GM19463 (cell line): ENCODE data around the gene MYO9A.

Experiments used
- ATAC-seq: cut with Tn5 transposase; IDR thresholded peaks from one replicate; pipeline ENCODE4 v1.9.1; 2021; ENCODE audit warnings: mild to moderate bottlenecking, moderate library complexity; ENCODE audit not compliant: unreplicated experiment

Gene MYO9A

DNA sequence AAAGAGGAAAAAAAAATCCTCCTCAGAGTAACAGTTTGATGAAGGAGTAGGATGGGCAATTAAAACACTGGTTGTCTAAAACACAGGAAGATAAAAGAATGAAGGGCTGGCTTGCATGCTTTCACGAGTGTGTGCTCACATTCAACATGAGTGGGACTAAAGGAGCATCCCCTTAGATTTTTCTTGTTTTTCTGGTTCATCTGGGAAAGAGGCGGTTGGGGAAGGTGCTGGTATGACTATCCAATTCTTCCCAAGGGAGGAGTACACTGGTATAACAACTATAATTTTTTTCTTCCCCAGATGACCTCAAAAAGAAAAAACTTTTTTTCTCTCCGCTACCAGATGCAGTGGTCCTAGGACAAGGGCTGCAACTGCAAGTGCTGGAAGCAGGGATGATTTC lies 143.7 kb downstream of the MYO9A start:
- no peak for ATAC-seq

DNA sequence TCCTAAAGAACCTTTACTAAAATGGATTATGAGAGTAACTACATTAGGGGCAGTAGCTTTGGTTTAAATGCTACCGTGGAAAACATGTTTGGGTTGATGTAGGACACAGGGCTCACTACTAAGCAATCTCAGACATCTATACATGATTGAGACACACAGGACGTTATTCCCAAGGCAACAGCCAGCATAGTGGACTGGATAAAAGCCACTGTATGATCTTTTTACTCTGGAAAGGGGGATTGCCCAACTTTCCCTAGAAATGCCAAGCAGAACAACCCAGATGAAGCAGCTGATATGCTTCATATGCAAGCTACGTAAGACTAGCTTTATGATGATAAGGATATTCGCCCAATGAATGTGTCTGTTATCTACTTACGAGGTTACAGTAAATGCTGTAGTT lies 144.6 kb downstream of the MYO9A start:
- no peak for ATAC-seq

DNA sequence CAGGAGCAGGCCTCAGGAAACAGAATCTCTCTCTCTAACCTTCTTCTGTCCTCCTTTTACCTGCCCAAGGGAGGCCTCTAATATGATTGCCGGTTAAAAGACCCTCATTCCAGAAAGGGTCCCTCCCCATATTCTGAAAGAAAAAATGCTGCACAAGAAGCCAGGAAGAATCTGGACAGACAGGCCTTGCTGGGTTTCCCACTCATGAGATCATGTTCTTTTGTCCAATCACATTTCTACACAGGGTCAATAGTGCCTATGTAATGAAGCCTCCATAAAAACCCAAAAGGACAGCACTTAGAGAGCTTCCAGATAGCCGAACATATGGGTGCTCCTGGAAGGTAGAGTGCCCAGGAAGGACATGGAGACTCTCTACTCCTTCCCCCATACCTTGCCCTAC lies 146.0 kb downstream of the MYO9A start:
- no peak for ATAC-seq

DNA sequence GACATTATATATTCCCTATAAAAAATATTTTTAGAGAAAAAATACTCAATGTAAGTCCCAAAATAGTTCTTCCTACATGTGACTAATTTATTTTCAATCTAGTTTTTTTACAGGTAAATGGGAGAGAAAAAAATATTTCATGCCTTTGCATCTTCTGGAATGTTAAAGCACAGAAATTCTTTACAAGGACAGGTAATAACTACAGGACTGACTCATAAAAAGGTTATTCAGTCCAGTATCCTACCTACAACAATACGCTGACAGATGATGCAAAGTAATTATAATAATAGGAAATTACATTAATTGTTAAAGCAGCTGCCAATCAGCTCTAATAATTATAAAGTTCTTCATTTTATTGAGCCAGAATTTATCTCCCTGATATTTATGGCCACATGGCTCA lies 147.5 kb downstream of the MYO9A start:
- no peak for ATAC-seq

DNA sequence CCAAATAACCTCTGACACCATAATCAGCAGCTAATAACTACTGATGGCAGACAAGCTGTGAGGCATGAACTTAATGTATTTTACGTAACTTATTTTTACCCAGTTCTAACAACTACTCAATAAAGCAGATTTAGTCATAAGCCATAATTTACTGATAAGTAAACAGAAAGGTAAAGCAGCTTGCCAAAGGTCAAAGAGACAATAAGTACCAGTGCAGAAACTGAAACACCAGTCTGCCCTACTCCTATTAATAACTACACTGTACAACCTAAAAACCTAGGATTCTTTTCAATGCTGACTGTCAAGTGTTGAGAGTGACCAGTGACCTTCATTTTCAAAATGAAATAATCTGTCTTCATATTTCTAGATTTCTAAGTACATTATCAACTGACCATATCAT lies 155.4 kb downstream of the MYO9A start:
- no peak for ATAC-seq

DNA sequence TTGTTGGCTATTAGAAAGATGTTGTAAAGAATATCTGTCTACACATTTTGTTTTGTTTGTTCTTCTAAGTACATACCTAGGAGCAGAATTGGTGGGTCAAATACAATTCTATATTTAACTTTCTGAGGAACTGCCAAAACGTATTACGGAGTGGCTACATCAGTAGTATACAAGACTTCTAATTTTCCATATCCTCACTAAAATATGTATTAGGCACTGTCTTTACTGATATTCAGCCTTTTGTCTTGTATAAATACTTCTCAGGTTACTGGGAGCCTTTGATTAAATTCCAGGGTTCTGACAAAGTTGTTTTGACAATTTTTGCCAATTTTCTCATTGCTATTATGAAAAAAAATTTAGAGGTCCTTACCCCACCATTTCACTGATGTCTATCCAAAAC lies 160.9 kb downstream of the MYO9A start:
- no peak for ATAC-seq

DNA sequence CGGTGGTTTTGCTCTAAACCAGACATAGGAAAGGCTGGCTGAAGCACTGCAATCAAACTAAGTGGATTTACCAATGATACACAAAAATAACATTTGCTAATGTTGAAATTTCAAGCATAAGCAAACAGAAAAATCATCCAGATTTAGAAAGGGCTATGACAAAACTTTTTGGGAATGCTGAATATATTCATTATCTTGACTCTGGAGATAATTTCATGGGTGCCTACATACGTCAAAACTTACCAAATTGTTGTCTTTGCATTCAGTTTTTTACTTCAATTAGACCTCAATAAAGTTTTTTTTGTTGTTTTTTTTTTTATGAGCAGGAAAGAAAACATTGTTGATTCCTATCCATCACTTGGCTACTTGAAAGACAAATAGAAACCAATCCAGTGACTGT lies 166.8 kb downstream of the MYO9A start:
- no peak for ATAC-seq

DNA sequence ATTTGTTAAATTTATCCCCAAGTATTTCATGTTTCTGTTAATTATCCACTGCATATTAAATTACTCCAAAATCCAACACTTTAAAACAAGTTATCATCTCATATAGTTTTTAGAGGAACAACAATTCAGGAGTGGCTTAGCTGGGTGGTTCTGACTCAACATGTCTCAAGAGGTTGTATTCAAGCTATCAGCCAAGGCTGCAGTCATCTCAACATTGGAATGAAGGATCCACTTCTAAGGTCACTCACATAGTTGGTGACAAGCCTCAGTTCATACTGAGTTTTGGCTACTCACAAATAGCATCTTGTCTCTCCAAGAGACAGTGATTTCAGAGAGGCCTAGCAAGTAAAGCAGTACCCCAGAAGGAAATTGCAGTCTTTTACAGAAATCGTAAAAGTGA lies 172.9 kb downstream of the MYO9A start:
- ATAC-seq = no peak

DNA sequence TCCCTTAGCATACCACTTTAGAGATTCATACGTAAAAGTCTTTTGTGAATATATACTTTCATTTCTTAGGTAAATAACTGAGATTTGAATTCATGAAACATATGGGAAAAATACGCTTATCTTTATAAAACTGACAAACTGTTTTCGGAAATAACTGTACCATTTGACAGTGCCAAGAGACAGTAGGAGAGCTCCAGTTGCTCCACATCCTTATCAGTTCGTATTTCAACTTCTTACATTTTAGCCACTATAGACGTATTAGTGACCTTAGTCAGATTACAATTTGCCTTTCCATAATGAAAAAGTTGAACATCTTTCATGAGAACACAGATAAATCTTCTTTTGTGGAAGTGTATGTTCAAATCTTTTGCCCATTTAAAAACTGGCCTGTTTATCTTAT lies 174.1 kb downstream of the MYO9A start:
- no peak for ATAC-seq

DNA sequence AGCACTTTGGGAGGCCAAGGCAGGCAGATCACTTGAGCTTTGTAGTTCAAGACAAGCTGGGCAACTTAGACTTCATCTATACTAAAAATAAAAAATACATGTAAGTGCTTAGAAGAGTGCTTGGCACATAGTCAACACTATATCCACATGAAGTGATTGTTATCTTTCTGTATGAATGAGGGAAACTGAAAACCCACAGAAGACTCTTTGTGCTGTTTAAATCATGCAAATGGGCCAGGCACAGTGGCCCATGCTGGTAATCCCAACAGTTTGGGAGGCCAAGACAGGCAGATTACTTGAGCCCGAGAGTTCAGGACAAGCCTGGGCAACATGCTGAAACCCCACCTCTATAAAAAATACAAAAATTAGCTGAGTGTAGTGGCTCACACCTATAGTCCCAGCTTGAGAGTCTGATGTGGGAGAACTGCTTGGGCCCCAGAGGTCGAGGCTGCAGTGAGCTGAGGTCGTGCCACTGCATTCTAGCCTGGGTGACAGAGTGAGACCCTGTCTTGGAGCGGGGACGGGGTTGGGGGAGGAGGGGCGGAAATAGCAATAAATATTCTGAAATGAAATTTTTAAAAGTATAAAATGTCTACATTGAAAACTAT lies 177.9 kb downstream of the MYO9A start:
- no peak for ATAC-seq

DNA sequence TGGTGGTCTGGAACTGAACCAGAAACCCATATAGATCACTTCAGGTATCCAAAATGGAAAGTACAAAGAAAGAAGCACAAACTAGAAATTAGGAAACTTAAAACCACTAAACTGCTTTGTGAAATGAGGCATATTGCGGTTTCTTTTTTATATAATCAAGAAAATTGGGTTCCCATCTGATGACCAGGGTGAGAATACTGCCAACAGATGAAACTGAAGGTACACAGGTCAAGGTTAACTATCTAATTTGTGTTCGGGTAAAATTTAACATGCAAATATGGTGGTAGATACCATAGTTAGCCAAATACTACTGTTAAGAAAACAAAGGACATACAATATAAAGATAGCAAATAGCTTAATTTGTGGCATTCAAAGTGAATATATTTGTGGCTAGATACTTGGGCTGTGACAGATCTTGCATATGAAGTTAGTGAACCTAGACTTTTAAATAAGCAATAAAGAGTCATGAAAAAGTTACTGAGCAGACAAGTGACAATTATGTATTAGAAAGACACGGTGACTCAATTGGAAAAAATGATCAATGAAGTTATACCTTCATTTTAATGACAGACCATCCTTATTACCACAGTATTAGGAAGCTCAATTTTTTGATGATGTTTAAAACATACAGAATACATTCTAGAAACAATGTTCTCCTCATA lies 180.2 kb downstream of the MYO9A start:
- ATAC-seq = peak; percentile 61

DNA sequence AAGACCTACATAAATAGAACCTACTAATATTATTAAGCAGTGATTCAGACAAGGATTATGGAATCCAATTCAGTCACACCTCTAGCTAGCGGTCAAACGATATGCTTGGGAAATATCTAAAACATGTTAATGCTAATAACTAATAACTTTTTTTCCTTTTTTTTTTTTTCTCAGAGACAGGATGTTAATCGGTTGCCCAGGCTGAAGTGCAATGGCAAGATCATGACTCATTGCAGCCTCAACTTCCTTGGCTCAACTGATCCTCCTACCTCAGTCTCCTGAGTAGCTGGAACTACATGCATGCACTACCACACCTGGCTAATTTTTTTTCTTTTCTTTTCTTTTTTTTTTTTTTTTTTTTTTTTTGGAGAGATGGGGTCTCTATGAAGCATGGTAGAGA lies 183.5 kb downstream of the MYO9A start:
- no peak for ATAC-seq

DNA sequence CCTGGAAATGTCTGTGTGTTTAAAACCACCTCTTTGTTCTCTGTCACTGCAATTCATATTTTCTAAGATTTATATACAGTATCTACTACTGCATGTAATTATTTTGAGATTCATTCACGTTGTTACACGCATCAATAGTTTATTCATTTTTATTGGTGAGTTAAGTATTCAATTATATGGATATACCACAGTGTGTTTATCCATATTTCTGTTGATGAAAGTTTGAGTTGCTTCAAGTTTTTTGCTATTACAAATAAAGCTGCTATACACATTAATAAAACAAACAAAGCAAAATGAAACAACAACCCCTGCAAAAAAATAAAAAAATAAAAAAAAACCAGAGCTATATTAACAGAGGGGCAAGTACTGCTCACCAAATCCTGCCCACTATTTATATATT lies 185.3 kb downstream of the MYO9A start:
- ATAC-seq = no peak

DNA sequence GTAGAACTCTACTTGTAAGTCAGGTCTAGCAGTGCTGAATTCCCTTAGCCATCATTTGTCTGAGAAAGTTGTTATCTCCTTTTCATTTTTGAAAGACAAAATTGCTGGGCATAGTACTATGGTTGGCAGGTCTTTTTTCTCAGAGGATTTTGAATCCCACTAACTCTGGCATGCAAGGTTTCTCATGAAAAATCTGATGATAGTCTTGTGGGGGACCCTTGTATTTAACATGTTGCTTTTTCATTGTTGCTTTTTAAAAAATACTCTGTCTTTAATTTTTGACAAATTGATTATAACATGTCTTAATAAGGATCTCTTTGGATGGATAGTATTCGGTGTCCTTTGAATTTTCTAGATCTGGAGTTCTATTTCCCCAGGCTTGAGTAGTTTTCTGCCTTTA lies 186.7 kb downstream of the MYO9A start:
- no peak for ATAC-seq

DNA sequence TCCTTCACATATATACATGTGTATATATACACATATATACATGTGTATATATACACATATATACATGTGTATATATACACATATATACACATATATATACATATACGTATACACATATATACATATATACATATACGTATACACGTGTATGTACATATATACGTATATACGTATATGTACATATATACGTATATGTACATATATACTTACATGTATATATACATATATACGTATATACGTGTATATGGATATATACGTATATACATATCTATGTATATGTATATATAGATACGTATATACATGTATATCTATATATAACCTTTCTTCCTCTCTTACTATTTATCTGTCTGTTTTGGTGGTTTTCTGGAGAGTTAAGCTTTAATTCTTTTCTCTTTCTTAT lies 192.8 kb downstream of the MYO9A start:
- ATAC-seq = no peak

DNA sequence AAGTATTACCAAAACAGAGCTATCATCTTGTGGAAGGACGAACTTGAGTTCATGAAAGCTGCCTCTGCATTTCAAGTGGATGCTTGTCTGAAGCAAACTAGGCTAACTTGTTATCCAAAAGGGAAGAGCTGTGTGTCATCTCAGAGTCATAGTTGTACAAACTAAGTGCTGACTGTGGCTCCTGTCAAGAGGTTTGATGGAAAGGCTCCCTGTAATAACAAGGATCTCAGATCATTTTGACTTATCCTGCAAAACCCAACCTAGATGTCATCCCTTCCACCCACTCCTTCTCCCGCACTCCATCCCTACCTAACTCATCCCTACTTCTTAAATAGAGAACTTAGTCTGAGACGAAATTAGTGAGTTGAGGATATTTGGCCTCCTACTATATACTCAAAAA lies 196.8 kb downstream of the MYO9A start:
- ATAC-seq = no peak

DNA sequence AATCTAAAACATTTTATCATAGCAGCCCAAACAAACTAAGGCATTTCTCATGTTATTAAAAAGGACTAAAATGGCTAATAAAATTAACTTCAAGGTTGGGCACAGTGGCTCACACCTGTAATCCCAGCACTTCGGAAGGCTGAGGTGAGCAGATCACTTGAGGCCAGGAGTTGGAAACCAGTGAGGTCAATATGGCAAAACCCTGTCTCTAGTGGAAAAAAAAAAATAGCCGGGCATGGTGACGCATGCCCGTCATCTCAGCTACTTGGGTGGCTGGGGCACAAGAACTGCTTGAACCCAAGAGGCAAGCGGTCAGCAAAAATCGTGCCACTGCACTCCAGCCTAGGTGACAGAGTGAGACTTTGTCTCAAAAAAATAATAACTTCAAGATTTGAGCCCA lies 197.4 kb downstream of the MYO9A start:
- ATAC-seq = no peak

DNA sequence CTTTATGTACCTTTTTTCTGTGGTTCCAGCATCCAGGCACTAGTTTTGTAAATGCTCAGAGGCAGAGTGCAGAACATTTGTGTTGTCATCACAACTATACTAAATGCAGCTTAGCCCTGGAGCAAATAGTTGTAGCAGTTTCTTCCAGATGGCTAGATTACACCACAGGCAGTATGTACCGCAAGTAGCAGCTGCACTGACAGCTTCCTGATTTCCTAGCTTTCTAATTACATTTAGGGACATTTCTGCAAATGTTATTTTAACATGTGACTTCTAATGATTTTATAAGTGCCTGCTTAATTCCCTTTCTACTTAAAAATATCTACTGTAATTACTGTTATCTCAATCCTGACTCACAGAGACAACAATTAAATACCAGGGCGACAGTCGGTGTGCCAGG lies 201.1 kb downstream of the MYO9A start:
- no peak for ATAC-seq

DNA sequence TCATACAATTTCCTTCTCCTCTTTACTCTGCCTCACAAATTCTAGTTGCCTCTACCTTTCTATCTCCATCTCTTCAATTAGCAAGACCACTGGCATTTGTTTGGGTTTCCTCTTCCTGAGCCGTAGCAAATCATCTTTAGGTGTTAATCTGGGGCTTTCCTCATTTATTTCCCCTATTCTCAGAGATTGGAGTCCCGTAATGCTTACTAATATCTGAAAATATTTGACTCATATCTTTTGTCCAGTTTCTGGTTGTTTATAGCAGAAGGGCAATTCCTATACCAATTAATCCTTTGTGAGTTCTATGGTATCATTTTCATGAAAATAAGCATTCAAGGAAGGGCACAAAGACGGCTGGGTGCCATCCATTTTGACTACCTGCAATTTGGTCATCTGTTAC lies 203.9 kb downstream of the MYO9A start:
- ATAC-seq = no peak

DNA sequence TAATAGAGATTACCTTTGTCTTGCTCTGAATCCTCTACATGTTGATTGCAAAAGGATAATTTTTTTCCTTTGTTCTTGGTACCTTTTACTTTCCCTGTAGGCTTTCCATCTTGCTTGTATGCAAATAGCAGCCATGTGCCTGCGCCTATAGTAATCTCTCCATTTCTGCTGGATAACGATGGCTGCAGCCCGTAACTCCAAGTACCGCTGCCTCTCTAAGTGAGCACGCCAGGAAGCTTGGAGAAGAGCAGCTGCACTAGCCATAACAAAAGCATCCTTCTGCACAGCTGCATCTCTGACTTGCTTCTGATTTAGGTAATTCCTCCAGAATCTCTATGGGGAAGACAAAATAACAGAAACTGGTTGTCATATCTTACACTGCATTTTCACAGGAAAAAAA lies 218.3 kb downstream of the MYO9A start:
- no peak for ATAC-seq

DNA sequence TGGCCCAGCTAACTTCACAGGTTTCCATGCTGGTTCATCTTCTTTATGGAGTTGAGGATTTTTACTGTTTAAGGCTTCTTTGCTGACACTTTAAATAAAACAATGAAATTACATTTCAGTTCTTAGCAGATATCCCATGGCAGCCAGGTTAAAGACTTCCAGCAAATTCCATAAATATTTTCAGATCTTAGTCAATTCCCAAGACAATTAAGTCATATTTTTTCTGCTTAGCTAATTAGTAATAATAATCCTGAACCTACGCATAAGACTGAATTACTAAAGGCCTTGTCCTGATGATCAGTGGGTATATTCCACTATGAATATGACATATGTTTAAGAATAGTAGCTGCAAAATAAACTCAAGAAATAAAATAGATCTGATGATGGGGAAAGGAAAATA lies 224.3 kb downstream of the MYO9A start:
- no peak for ATAC-seq

DNA sequence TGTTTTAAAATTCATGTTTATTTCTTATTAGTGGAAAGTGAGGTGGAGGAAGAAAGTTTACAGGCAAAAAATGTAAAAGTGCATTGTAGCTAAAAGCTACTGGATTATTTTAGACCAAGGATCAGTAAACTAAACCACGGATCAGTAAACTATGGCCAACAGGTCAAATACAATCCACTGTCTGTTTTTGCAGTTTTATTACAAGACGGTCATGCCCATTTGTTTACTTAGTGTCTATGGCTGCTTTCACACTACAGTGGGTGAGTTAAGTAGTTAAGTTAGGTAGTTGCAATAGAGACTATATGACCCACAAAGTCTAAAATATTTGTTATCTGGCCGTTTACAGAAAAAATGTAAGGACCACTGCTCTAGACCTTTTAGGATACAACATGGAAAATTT lies 225.6 kb downstream of the MYO9A start:
- ATAC-seq = no peak

DNA sequence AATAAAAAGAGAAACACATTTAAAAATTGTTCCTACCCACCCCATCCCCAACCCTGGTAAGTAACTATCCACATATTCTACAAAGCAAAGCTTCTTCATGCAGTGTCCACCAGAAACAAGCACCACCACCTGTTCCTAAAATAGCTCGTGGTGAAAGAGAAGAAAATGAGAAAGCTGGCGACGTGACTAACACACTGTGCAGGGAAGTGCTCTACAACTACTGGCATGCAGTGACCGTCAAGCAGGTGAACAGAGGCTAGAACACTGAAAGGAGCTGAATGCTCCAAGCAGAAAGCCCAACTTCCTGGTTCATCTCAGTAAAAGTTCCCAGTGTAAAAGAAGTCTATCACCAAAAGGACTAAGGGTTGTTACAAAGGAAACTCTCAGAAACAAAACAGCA lies 226.9 kb downstream of the MYO9A start:
- ATAC-seq = no peak
